Endothelial cell (in vitro differentiated cells): ENCODE measurements around the gene TRAF3IP1. TPM values are rescaled to one million over a fixed set of nuclear protein-coding genes. Genes with fewer than 3 reads are reported as not detected.

Experiments used
- DNase-seq: peaks from one replicate; pipeline ENCODE4 v3.0.0; 2021; ENCODE audit warnings: low spot score
- H3K27ac Mint-ChIP-seq: one replicate; pipeline ENCODE4 v1.8.0; 2021; ENCODE audit warnings: mixed read lengths, inconsistent platforms; ENCODE audit not compliant: unreplicated experiment
- H3K27me3 Mint-ChIP-seq: one replicate; pipeline ENCODE4 v1.8.0; 2021; ENCODE audit warnings: mild to moderate bottlenecking, moderate library complexity, mixed read lengths, inconsistent platforms; ENCODE audit not compliant: unreplicated experiment
- H3K36me3 Mint-ChIP-seq: one replicate; pipeline ENCODE4 v1.8.0; 2021; ENCODE audit warnings: mild to moderate bottlenecking, low read depth, mixed read lengths, inconsistent platforms; ENCODE audit not compliant: unreplicated experiment
- H3K4me1 Mint-ChIP-seq: one replicate; pipeline ENCODE4 v1.8.0; 2021; ENCODE audit warnings: mild to moderate bottlenecking, mixed read lengths, inconsistent platforms; ENCODE audit not compliant: unreplicated experiment
- H3K4me3 Mint-ChIP-seq: one replicate; pipeline ENCODE4 v1.8.0; 2021; ENCODE audit warnings: mild to moderate bottlenecking, mixed read lengths, inconsistent platforms; ENCODE audit not compliant: unreplicated experiment
- H3K9me3 Mint-ChIP-seq: one replicate; pipeline ENCODE4 v1.8.0; 2021; ENCODE audit warnings: mixed read lengths, inconsistent platforms; ENCODE audit not compliant: unreplicated experiment
- CTCF ChIP-seq: fragments of 200-600 bp; sonication (generic); IDR thresholded peaks from one replicate; pipeline ENCODE4 v1.5.0; 2021; ENCODE audit warnings: antibody characterized with exemption; ENCODE audit not compliant: unreplicated experiment
- total RNA-seq: library from RNA; stranded (reverse); fragmentation: NEBNext Ultra II Directional; extraction: Animal tissue kit (Norgen Biotek cat#: 25700); gene quantifications from one replicate; pipeline ENCODE4 v1.2.1, GENCODE V29; 2021; ENCODE audit not compliant: unreplicated experiment

The TRAF3IP1 gene
- total RNA-seq, 1 donor from 2014 or later: 17.1 TPM

- Mint-ChIP-seq H3K27ac (no peak overlapping the region), H3K36me3 (no peaks in the 10 kb centered on the region), H3K27me3 (peaks cover 2% of the 10 kb centered on the region), H3K9me3 (no peaks in the 10 kb centered on the region), H3K4me1 (no peaks in the 10 kb centered on the region), H3K4me3 (no peak overlapping the region)
- DNase-seq: no peak
- no peak for TF ChIP-seq CTCF
Observed at GRCh38 chr2:238396663-238397062, 76.3 kb downstream of the TRAF3IP1 start.

GRCh38 chr2:238397356-238397755, 77.0 kb downstream of the TRAF3IP1 start:
- no peaks in the 10 kb centered on the region for H3K4me1 Mint-ChIP-seq
- no peak for DNase-seq
- no peak for TF ChIP-seq CTCF
- H3K9me3 Mint-ChIP-seq: no peaks in the 10 kb centered on the region
- no peak overlapping the region for H3K27ac Mint-ChIP-seq
- no peak overlapping the region for H3K4me3 Mint-ChIP-seq
- H3K27me3 Mint-ChIP-seq: peaks cover 2% of the 10 kb centered on the region
- no peaks in the 10 kb centered on the region for H3K36me3 Mint-ChIP-seq

- Mint-ChIP-seq H3K27me3 (peaks cover 2% of the 10 kb centered on the region), H3K9me3 (no peaks in the 10 kb centered on the region), H3K27ac (no peak overlapping the region), H3K4me3 (no peak overlapping the region), H3K4me1 (no peaks in the 10 kb centered on the region), H3K36me3 (no peaks in the 10 kb centered on the region)
- no peak for DNase-seq
- no peak for TF ChIP-seq CTCF
Observed at GRCh38 chr2:238398577-238398976, 78.3 kb downstream of the TRAF3IP1 start.

- DNase-seq: no peak
- H3K4me3 Mint-ChIP-seq: no peak overlapping the region
- H3K4me1 Mint-ChIP-seq: no peaks in the 10 kb centered on the region
- no peaks in the 10 kb centered on the region for H3K36me3 Mint-ChIP-seq
- TF ChIP-seq CTCF: no peak
- no peak overlapping the region for H3K27ac Mint-ChIP-seq
- no peaks in the 10 kb centered on the region for H3K9me3 Mint-ChIP-seq
- H3K27me3 Mint-ChIP-seq: peaks cover 2% of the 10 kb centered on the region
Observed at GRCh38 chr2:238399094-238399493, 78.8 kb downstream of the TRAF3IP1 start.

- H3K36me3 Mint-ChIP-seq: no peaks in the 10 kb centered on the region
- no peak overlapping the region for H3K27ac Mint-ChIP-seq
Observed at GRCh38 chr2:238401551-238401950, 81.2 kb downstream of the TRAF3IP1 start.

More at GRCh38 chr2:238401551-238401950, 81.2 kb downstream of the TRAF3IP1 start:
- Mint-ChIP-seq H3K4me3 (no peak overlapping the region), H3K27me3 (peaks cover 2% of the 10 kb centered on the region), H3K4me1 (no peaks in the 10 kb centered on the region), H3K9me3 (no peaks in the 10 kb centered on the region)
- DNase-seq: no peak
- TF ChIP-seq CTCF: no peak
